ENCODE measurements around the gene FLRT2. TPM values are rescaled to one million over a fixed set of nuclear protein-coding genes. Genes with fewer than 3 reads are reported as not detected.

Gene FLRT2
- total RNA-seq, 1 donor from 2014 or later = 46.5 TPM

GRCh38 chr14:85531587-85532373, 1.8 kb downstream of the FLRT2 start:
- DNase-seq = peak; percentile 88

GRCh38 chr14:85532374-85533022, 2.6 kb downstream of the FLRT2 start:
- no peak for DNase-seq

- peak; percentile 95 for DNase-seq
These were observed 3.3 kb downstream of the FLRT2 start for GRCh38 chr14:85533023-85533860.

- DNase-seq = peak; percentile 69
These were observed 3.9 kb downstream of the FLRT2 start for GRCh38 chr14:85533861-85534291.

- peak; percentile 65 for DNase-seq
These were observed 4.7 kb downstream of the FLRT2 start for GRCh38 chr14:85534458-85535293.

GRCh38 chr14:85535321-85535720, 5.4 kb downstream of the FLRT2 start:
- DNase-seq = peak; percentile 35

GRCh38 chr14:85535991-85536832, 6.3 kb downstream of the FLRT2 start:
- DNase-seq = peak; percentile 78

- DNase-seq = peak; percentile 60
These were observed 6.9 kb downstream of the FLRT2 start for GRCh38 chr14:85536833-85537190.

- DNase-seq = no peak
These were observed 7.6 kb downstream of the FLRT2 start for GRCh38 chr14:85537526-85537925.

GRCh38 chr14:85538636-85539035, 8.7 kb downstream of the FLRT2 start:
- DNase-seq = peak; percentile 78

- no peak for DNase-seq
These were observed 9.6 kb downstream of the FLRT2 start for GRCh38 chr14:85539510-85539909.

GRCh38 chr14:85542623-85543022, 12.7 kb downstream of the FLRT2 start:
- no peak for DNase-seq

GRCh38 chr14:85545738-85546137, 15.8 kb downstream of the FLRT2 start:
- DNase-seq = no peak

- DNase-seq = no peak
These were observed 16.4 kb downstream of the FLRT2 start for GRCh38 chr14:85546390-85546789.

- no peak for DNase-seq
These were observed 19.8 kb downstream of the FLRT2 start for GRCh38 chr14:85549697-85550096.

- DNase-seq = no peak
These were observed 24.2 kb downstream of the FLRT2 start for GRCh38 chr14:85554106-85554505.

GRCh38 chr14:85556267-85556666, 26.3 kb downstream of the FLRT2 start:
- no peak for DNase-seq

GRCh38 chr14:85558505-85558904, 28.6 kb downstream of the FLRT2 start:
- no peak for DNase-seq

GRCh38 chr14:85562630-85563029, 32.7 kb downstream of the FLRT2 start:
- DNase-seq = no peak

- DNase-seq = no peak
These were observed 35.0 kb downstream of the FLRT2 start for GRCh38 chr14:85564841-85565527.

Data from tongue (tissue), 2 donors.